ENCODE results near the gene PCBP1.
"Not testable (repeated sequence)": the region's sequence is repeated elsewhere in the genome, so short reads cannot be mapped to it uniquely, and the experiment has no call there.

Gene PCBP1

DNA sequence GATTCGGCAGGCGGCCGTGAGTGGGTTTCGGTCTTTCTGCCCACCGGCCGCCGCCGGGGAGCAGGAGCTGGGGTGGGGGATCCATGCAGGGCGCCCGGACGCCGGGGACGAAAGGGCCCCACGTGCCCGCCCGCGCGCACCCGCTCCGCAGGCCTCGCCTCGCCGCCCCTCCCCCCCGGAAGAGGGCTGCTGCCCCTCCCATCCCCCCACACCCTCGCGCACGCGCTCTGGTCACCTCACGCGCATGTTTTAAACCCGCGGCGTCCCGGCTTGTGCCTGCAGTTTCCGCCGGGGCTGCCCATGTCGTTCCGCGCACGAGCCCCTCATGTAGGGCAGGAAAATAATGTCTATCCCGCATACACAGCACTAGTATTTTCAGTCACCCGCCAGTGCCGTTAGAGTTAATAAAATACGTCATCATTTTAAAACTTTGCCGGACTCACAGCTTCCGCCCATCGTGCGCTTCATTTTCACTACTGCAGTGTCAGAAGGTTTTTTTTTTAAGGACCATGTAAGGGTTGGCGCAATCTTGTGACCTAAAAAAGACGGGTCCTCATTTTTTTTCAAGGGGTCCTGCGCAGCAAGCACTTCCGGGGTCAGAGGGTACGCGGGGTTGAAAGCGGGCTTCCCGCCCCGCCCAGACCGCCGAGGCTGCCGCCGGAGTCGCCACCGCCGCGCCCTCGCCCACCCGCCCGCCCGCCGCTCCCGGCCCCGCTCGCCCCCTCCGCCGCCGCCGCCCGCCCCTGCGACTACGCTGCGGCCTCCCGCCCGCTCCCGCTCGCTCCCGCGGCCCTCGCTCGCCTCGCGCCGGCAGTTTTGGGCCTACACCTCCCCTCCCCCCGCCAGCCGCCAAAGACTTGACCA, at the start of gene PCBP1:
Gene PCBP1, plus strand, starts transcription at position 640 of the 864 bp plus-strand sequence. CDS start 267 bp downstream, outside the sequence.
- peak; percentile 96 for DNase-seq

DNA sequence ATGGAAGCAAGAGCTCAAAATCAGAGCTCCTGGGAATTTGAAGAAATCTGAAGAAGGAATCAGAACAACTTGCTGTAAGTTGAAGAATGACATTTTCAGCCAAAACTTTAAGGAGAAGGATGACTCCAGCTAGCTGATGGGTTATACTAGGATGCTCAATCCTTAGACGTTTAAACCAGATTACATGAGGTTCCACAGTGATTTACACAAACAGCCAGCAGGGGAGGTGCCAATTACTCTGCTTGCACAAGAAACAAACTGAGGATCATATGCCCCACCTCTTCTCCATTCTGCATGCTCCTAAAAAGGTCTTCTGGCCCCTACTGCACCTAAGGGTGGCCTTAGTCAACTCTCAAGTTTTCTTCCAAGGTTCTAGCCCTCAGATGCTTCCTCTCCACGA, 47.9 kb upstream of the PCBP1 start:
- DNase-seq, result no peak

DNA sequence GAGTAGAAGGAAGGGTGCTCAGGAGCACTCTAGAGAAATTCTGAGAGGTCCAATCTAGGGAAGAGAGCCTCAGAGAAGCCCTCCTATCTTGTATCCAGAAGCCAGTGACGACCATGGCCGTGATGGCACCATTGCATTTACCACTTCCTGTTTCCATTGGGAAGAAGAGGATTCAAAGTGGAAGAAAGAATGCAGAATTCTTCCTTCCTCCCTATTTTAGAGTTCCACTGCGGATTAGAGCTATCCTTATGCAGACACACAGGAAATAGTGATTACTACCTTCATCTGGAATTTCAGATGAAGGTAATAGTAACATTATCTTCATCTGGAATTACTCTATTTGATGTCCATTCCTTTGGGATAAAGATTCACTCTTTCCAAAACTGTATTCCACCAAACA, 45.6 kb upstream of the PCBP1 start:
- no peak for DNase-seq

DNA sequence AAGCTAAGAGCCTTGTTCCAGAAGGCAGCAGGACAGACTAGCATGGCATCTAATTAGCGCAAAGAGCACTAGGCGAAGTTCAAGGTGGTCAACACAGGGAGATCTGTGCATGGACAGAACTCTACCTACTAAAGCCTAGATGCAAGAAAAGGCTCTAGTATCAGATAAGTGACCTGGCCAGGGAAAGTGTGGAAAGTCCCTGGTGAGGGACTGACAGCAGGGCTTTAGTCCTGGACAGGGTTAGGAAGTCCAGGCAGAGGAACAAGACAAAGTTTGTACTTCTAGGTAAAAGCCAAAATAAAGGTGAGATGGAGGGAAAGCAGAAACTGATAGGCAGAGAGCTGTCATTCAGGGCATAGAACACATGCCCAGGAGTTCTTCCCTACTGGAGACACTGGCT, 45.0 kb upstream of the PCBP1 start:
- DNase-seq, result no peak

DNA sequence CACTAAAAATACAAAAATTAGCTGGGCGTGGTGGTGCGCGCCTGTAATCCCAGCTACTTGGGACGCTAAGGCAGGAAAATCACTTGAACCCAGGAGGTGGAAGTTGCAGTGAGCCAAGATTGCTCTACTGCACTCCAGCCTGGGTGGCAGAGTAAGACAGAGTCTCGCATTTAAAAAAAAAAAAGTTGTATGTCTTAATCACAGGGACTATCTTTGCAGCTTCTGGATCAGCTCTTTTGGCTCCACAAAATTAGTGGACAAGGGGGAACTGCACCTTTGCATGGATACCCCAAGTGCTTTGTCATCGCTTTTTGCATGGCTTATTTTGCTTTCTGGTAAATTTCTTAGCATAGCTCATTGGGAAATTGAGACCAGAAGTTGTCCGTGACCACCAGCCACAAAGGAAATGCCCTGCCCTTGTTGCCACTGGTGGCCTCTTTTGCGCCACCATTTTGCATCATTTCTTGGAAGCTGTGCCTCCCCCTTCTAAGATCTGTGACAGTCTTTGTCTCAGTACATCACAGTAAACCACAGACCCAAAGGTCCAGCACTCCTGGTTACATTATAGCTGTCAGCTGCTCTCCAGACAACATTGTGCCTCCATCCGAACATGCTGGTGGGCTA, 43.9 kb upstream of the PCBP1 start:
- no peak for DNase-seq

DNA sequence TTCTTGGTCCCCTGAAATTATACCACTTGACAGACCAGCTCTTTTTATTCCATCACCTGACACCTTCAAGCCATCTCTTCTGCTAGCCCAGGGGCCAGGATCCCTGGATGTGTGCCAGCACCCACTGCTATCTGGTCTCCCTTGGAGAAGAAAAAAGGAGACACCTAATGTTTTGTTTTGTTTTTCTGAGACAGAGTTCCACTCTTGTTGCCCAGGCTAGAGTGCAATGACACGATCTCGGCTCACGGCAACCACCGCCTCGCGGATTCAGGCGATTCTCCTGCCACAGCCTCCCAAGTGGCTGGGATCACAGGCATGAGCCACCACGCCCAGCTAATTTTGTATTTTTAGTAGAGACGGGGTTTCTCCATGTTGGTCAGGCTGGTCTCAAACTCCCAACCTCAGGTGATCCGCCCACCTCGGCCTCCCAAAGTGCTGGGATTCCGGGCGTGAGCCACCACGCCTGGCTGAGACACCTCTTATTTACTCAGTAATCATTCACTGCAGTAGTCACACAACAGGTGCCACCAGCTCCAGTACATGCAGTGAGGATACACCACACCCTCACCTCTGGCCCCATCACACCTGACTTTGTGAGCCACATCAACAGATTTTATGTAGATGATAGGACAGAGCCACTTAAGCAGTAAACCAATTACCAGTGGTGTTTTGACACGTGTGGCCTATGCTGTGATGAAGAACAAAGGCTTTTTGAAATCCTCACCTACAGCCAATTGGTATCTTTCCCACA, 42.8 kb upstream of the PCBP1 start:
- no peak for DNase-seq

DNA sequence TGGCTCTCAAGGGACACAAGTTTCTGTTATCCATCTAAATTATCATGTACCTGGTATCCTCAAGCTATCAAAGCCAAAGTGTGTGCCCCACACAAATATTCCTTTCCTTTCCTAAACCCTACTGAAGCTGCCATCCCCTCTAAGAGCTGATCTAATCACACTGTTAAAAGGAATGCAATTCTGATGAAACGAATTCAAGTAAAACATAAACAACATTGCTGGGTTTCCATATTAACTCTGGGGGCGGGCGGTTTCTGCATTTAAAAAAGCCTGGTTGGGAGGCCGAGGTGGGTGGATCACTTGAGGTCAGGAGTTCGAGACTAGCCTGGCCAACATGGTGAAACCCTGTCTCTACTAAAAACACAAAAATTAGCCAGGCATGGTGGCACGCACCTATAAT, 41.9 kb upstream of the PCBP1 start:
- no peak for DNase-seq

DNA sequence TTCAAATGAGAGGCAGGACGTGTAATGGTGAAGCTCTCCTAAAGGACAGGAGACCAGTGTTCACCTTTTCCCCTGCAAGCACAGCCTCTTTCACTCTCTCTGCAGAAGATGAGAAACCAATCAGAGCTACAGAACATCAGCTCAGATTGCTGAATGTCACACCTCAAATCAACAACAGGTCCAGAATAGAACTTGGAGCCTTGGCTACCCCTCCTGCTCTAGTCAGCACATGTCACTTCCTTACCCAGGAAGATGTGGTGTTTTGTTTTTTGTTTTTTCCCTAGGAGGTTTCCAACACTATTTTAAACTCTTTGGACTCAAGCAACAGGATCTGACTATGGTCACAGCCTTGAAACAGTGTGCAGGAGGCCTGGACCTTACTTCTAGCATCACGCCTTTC, 41.3 kb upstream of the PCBP1 start:
- DNase-seq, result no peak

DNA sequence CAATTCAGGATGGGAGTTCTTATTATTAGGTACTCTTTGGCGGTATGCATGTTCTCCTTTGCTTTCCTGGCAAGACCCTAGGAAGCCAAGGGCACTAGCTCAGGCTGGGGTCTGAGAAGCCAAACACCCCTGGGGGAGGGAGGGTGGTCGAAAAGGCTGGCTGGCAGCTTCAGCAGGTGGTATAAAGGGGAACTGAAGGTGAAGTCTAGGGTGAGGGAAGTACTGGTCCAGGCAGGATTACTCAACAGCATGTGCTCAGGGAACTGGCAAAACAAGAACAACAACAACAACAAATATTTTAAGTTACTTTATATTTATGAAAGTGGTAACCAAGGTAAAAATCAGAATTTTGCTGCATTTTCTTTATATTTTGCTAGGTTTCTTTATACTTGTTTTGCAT, 40.7 kb upstream of the PCBP1 start:
- DNase-seq, result no peak

DNA sequence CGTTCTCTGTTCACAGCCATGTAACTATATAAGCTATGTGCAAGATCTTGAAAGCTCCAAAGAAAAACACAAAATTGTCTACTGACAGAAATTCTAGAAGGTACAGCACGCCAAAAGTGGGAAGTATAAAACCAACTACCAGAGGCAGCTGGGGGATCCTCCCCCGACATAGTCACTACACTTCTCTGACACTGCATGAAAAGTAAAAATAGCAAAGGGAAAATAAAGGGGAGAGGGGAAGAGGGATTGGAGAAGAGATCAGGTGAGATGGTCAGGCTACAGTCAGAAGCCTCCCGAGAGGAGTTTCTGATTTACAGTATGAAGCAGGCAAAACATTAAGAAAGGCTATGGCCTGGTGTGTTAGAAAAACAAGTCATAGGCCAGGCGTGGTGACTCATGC, 39.8 kb upstream of the PCBP1 start:
- DNase-seq, result no peak

DNA sequence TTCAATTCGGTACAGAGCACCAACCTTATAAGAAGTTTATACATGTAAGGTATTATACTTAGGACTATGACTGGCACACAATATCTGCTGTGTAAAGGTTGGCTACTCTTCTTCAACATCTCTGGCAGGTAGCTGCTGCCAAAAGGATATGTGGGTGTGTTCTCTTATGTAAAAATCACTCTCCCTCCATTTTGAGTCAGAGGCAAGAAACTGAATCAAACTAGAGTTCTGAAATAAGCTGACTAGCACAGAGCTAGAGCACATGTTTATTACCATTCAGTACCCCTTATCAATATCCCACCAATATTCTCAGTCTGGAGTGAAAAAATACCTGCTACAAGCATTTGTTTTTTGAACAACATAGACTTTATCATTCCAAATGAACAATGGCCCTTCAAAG, 38.0 kb upstream of the PCBP1 start:
- DNase-seq, result no peak

DNA sequence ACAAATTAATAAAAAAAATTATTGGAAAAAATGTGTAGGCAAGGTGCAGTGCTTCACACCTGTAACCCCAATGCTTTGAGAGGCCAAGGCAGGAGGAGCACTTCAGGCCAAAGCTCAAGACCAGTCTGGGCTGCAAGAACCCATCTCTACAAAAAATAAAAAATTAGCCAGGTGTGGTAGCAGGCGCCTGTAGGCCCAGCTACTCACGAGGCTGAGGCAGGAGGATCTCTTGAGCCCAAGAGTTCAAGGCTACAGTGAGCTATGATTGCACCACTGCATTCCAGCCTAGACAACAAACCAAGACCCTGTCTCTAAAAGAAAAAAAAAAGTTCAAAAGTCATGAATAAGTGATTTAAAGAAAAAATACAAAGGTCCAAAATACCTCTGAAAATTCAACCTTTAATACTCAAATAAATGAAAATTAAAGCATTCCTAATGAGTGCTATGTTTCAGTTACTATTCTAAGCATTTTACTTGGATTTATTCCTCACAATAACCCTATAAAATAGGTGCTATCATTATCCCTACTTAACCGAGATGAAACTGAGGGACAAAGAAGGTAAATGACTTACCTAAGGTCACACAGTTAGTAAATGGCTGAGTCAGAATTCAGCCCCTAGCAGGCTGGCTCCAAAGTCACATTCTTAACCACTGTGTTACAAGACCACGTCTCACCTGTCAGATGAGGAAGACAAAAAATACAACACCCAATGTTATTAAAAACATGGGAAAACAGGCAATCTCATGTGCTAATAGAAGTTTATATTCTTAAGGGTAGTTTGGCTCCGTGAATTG, 36.4 kb upstream of the PCBP1 start:
- DNase-seq, result no peak

DNA sequence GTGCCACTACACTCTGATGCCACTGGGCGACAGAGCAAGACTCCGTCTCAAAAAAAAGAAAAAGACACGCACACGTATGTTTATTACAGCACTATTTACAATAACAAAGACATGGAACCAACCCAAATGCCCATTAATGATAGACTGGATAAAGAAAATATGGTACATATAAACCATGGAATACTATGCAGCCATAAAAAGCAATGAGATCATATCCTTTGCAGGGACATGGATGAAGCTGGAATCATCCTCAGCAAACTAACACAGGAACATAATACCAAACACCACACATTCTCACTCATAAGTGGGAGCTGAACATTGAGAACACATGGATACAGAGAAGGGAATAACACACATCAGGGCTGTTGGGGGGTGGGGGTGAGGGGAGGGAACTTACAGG, 32.0 kb upstream of the PCBP1 start:
- DNase-seq, result not testable (repeated sequence)

DNA sequence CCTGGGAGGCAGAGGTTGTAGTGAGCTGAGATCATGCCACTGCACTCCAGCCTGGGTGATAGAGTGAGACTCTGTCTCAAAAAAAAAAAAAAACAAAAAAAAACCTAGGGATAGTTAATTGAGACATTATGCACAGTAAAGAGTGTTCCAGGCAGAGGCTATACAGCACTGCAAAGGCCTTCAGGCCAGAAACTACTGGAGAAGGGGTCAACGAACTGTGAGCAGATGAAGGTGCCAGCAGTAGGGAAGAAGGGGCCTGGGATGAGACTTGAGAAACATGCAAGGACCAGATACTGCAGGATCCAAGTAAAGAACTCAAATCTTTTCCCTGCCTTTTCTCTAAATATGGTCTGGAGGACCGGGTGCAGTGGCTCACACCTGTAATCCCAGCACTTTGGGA, 26.0 kb upstream of the PCBP1 start:
- DNase-seq, result no peak

DNA sequence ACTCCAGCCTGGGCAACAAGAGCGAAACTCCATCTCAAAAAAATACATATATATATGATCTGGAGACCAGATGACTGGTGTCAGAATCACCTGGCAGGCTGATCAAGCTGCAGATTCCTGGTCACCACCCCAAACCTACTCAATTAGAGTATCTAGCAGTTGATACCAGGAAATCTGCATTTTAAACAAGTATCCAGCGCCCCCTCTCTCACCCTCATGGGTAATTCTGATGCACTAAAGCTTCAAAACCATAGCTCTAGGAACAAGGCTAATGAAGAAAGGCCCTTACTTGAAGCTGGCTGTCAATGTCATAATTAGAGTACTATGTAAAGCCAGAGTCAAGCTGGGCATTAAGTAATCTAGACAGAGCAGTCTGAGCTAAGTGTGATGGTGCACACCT, 25.0 kb upstream of the PCBP1 start:
- DNase-seq, result no peak

DNA sequence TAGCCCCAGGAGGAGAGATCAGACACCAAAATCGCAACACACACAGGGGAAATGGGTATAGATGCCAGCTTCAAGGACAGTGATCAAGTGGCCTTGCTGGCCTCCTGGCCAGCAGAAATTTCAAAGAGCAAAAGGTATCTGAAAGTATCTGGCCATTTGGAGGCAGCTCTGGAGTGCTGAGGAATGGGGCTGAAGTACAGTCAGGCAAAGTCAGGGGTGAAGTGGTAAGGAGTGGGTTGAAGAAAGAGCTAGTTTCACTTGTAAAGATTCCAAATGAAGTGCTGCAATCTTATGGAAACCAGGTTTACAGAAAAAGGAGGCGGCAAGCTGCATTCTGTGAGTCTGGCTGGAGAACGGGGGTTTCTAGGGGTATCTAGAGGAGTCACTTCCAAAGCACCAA, 19.2 kb upstream of the PCBP1 start:
- no peak for DNase-seq

DNA sequence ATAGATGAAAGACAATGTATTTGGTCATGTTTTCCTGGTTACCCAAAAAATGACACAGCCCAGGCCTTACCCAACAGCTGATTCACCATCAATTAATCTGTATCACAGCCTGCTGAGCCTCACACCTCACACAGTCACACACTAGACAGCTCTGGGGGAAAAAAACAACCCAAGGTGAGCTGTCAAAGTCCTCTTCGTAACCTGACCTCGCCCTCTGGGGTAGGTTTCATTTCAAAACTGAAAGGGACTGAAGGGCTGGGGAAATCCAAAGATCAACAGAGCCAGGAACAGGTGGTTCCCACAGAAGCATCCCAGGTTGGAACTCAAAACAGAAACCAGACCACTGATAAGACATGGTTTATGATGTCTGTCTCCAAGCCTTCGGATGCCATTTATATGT, 18.2 kb upstream of the PCBP1 start:
- DNase-seq, result no peak

DNA sequence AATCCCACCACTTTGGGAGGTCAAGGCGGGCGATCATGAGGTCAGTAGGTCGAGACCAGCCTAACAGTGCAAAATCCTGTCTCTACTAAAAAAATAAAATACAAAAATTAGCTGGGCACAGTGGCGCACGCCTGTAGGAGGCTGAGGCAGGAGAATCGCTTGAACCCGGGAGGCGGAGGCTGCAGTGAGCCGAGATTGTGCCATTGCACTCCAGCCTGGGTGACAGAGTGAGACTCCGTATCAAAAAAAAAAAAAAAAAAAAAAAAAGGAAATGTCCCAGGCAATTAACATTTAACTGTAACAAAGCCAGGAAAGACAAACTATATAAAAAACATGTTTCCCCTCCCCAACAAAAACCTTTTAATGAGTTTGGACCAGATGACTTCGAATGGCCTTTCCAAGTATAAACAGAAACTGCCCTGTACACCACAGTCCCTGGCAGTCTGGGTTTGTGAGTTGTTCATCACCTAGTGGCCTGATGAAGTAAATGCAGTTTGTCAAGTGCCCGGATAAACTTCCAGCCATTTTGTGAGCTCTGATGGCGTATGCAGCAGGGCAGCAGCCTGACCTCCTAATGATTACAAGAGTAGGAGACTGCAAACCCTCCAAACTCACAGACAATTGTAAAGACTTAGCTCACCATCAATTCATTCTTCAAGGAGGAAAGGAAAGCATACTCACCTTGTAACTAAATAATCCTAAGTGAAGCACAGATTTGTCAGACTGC, 16.6 kb upstream of the PCBP1 start:
- DNase-seq, result peak; percentile 79

DNA sequence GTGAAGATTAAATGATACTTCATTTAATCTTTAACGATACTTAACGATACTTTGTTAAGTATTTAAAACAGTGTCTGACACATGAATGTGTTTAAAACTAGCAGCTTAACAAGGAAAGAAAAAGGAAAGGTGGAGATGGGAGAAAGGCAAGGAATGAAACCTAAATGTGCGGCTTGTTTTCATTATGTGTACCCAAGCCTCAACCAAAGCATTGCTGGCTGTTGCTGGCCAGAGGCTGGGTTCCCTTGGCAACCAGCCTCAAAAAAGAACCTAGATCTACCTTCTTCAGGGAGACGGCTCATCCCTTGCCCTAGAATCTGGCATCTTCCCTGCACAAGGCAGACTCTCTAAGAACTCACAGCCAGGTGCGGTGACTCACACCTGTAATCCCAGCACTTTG, 13.8 kb upstream of the PCBP1 start:
- DNase-seq, result no peak

DNA sequence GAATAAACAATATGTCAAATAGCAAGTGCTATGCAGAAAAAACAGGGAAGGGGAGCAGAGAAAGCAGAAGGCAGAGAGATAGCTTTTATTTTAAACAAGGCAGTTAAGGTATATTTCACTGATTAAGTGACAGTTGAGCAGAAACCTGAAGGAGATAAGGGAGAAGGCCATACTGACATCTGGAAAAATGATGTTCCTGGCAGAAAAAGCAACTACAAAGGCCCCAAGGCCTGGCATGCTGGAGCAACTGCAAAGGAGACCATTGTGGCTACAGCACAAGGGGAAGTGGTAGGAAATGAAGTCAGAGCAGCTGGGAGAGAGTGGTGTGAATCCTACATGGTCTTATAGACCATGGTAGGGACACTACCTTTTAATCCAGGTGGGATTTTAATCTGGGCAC, 8.9 kb upstream of the PCBP1 start:
- DNase-seq, result no peak

DNA sequence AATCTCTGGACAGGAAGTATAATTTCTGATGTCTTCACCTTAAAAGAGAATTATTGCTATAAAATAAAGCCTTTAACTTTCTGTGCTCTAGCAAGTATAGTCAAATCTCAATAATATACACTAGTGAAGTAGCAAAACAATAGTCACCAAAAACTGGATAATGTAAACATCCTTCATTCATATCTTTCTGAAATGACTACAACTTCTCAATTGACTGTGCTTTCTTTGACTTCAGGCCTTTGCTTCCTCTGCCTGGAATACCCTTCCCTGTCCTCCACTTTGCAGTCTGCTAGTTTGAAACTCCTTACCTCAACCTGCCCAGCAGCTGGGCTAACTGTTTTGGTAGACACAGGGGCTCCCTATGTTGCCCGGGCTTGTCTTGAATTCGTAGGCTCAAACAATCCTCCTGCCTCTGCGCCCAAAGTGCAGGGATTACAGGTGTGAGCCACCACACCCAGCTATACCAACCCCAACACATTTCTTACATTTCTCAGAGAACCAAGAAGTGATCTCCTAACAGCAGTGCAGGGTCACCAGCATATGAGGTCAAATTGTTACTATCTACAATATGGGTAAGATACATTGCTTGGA, 6.6 kb upstream of the PCBP1 start:
- no peak for DNase-seq

DNA sequence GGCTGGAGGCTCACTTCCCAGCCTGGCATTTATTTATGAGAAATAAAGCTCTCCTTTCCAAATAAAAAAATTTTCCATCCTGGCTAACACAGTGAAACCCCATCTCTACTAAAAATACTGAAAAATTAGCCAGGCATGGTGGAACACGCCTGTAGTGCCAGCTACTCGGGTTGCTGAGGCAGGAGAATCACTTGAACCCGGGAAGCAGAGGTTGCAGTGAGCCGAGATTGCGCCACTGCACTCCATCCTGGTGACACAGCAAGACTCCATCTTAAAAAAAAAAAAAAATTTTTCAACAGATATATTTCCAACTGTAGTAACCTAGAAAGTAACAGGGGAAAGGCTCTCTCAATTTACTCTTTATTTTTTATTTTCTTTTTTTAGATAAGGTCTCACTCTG, 6.1 kb upstream of the PCBP1 start:
- DNase-seq, result no peak
